NCI-H2081 (cell line): ENCODE data around the gene WDFY1.
A peak's percentile ranks its signal among the peaks of the same experiment; 100 is the strongest.
"Not testable (repeated sequence)": the region's sequence is repeated elsewhere in the genome, so short reads cannot be mapped to it uniquely, and the experiment has no call there.

Experiments used
- DNase-seq, 2 experiments: peaks; one replicate each; lab custom pipeline; 2025; lab: John Stamatoyannopoulos, UW

Gene WDFY1

GRCh38 chr2:223957092-223957851 lies 12.1 kb upstream of the WDFY1 start, which contains the start of gene MRPL44:
MRPL44 (plus strand) TSS chr2:223957463; CDS start chr2:223957473, 10 bp downstream.
- DNase-seq, result peak; percentile 93 to 94

GRCh38 chr2:223956300-223956699 lies 11.2 kb upstream of the WDFY1 start:
- DNase-seq, result no peak

- no peak for DNase-seq
These were observed 9.3 kb upstream of the WDFY1 start for GRCh38 chr2:223954401-223954800.

GRCh38 chr2:223952280-223952968 lies 7.3 kb upstream of the WDFY1 start:
- DNase-seq, result no peak

- no peak for DNase-seq
These were observed 5.6 kb upstream of the WDFY1 start for GRCh38 chr2:223950448-223951347.

GRCh38 chr2:223949241-223949840 lies 4.2 kb upstream of the WDFY1 start:
- no peak for DNase-seq

GRCh38 chr2:223947711-223948205 lies 2.6 kb upstream of the WDFY1 start:
- DNase-seq, result no peak

- DNase-seq, result no peak
These were observed 620 bp upstream of the WDFY1 start for GRCh38 chr2:223945755-223946154.

- DNase-seq, result no peak
These were observed 901 bp downstream of the WDFY1 start for GRCh38 chr2:223944166-223944702.

GRCh38 chr2:223943561-223944008 lies 1.6 kb downstream of the WDFY1 start:
- DNase-seq, result no peak

GRCh38 chr2:223943135-223943534 lies 2.0 kb downstream of the WDFY1 start:
- no peak for DNase-seq

- no peak for DNase-seq
These were observed 3.4 kb downstream of the WDFY1 start for GRCh38 chr2:223941579-223942277.

- not testable (repeated sequence) for DNase-seq
These were observed 5.7 kb downstream of the WDFY1 start for GRCh38 chr2:223939438-223939837.

GRCh38 chr2:223937535-223937934 lies 7.6 kb downstream of the WDFY1 start:
- no peak for DNase-seq

GRCh38 chr2:223936862-223937326 lies 8.2 kb downstream of the WDFY1 start:
- no peak for DNase-seq

GRCh38 chr2:223935459-223936125 lies 9.5 kb downstream of the WDFY1 start:
- no peak for DNase-seq

GRCh38 chr2:223934870-223935269 lies 10.3 kb downstream of the WDFY1 start:
- DNase-seq, result no peak

GRCh38 chr2:223932816-223933800 lies 12.0 kb downstream of the WDFY1 start:
- no peak for DNase-seq
